GM12873 (cell line): ENCODE data around the gene SLC10A1.
A peak's percentile ranks its signal among the peaks of the same experiment; 100 is the strongest.

Experiments used
- TF ChIP-seq, protein P1 (sequence below): IDR thresholded peaks from 2 replicates; pipeline ENCODE4 v1.5.1; 2012; ENCODE audit warnings: low read depth, mild to moderate bottlenecking, moderate library complexity, low read length, control low read depth; ENCODE audit not compliant: insufficient read depth; ENCODE audit errors: missing control alignments

The SLC10A1 gene

DNA sequence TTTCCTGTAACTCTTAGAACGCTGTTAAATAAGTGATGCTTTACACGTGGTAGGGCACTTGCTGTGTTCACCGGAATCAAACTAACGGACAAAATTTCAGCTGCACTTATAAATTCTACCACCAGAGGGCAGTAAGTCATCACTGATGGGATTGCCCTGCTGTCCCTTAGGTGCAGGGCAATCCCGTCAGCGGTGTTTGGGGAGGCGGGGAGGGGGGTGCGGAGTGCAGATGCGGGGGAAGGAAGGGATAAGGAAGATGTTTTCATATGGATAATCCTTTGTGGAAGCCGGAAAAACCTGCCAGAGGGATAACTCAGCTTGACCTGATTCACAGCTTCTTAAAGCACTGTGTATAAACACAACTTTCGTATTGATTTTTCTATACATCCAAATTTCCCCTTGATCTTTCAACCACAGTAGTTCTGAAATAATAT lies 21.7 kb upstream of the SLC10A1 start:
- TF ChIP-seq, protein P1, sequence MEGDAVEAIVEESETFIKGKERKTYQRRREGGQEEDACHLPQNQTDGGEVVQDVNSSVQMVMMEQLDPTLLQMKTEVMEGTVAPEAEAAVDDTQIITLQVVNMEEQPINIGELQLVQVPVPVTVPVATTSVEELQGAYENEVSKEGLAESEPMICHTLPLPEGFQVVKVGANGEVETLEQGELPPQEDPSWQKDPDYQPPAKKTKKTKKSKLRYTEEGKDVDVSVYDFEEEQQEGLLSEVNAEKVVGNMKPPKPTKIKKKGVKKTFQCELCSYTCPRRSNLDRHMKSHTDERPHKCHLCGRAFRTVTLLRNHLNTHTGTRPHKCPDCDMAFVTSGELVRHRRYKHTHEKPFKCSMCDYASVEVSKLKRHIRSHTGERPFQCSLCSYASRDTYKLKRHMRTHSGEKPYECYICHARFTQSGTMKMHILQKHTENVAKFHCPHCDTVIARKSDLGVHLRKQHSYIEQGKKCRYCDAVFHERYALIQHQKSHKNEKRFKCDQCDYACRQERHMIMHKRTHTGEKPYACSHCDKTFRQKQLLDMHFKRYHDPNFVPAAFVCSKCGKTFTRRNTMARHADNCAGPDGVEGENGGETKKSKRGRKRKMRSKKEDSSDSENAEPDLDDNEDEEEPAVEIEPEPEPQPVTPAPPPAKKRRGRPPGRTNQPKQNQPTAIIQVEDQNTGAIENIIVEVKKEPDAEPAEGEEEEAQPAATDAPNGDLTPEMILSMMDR: peak; percentile 72

DNA sequence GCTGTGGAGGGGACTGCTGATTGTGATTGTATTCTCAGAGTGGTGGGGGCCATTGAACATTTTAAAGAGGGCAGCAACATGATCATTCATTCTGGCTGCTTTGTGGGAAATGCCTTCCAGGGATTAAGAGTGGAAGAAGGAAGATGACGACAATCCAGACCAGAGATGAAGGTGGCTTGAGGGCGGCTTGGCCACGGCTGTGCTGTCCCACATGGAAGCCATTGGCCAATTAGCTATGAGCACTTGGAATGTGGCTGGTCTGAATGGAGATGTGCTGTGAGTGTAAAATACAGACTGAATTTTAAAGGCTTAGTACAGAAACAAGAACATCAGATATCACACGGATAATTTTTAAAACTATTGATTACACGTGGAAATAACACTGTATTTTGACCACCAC lies 19.2 kb upstream of the SLC10A1 start:
- TF ChIP-seq, protein P1: no peak

DNA sequence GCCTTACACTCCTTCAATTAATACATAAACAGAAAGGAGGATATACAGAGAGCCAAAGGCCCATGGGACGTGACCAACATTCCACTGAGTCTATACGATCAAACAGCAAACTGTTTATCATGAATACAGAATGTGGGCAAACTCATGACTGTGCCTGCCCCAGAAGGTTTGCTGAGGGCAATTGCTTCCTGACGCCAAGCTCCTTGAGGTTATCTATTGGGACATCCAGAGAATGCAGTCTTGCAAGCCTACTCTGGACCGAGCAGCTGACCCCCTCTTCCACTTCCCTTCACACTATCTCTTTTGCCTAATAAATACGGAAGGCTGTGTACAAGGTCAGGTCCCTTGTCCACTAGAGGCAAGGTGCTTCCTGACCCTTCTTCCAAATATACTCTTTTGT lies 18.5 kb upstream of the SLC10A1 start:
- TF ChIP-seq, protein P1: no peak

DNA sequence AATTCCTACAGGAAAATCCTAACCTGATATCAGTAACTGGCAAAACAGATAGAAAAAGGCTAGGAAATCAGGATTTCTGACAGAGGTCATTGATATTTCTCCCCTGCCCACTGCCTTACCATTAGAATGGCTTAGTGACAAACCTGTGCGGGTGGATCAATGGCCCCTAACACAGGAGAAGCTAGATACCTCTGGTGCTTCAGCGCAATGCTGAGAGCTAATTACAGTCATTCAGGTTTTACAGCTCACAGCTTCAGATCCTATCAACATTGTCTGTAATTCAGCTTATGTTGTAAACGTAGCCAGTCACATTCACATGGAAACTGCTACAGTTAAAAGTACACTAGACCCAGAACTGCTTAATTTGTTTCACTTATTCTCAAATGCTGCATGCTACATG lies 17.4 kb upstream of the SLC10A1 start:
- TF ChIP-seq, protein P1: no peak

DNA sequence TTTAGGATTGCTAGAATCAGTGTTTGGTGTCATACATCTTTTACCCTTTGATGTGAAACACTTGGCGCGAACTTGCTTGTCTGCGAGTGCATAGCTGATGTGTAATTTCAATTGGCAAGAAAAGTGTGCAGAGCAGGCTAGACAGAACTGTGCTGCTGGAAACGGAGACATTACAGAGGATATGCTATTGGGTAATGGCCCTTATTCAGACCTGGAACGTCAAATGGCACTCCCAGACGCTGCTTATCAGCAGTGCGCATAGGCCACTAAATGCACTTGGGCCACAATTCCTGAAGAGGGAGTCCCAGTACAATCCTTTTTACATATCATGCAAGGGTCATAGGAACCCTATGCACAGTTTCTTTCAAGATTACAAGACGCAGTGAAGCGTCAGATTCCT lies 15.7 kb upstream of the SLC10A1 start:
- TF ChIP-seq, protein P1: no peak

DNA sequence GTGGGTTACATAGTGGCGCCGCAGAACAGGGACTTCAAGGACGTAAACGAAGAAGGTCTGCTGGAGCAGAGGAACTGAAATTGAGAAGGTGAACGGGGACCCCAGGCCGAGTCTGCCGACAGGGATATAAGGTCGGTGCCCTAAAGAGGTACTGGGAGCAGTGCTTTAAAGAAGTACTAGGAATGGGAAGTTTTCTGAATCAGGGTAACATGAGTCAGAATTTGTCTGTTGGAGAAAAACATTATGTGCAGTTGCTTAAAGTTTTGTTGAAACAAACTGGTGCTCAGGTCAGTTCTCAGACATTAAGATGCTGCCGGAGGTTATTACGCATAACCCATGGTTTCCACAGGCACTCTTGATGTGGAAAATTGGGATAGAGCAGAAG lies 14.8 kb upstream of the SLC10A1 start:
- TF ChIP-seq, protein P1: no peak

DNA sequence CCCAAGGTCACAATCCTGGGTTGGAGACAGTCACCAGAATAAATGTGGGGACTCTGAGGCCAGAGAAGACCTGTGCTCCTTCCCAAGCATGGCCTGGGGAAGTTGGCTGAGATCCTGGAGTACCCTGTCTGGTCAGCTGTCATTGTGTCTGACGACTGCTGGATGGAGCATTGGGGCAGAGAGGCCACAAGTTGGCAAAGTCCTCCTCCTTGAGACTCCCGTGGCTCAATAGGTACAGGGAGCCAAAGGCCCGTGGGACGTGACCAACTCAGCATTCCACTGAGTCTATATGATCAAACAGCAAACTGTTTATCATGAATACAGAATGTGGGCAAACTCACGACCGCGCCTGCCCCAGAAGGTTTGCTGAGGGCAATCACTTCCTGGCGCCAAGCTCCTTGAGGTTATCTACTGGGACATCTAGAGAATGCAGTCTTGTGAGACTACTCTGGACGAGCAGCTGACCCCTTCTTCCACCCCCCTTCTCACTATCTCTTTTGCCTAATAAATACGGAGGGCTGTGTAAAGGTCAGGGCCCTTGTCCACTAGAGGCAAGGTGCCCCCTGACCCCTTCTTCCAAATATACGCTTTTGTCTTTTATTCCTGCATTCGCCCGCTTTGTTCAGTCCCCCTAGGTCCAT lies 14.3 kb upstream of the SLC10A1 start:
- TF ChIP-seq, protein P1: no peak
